Liver (tissue), 9 donors: ENCODE results near the gene SYNGR1. TPM values are rescaled to one million over a fixed set of nuclear protein-coding genes. Genes with fewer than 3 reads are reported as not detected.
A peak's percentile ranks its signal among the peaks of the same experiment; 100 is the strongest.

ENCODE experiments used
- DNase-seq: peaks from one replicate; pipeline ENCODE4 v3.0.0-alpha.2; 2017; ENCODE audit warnings: low spot score
- H3K27ac ChIP-seq, 2 donors: one replicate each; pipeline ENCODE4 v1.7.0; 2013; ENCODE audit warnings: inconsistent platforms in 2 of 2, low read length in 2 of 2, control low read depth in 1 of 2, low read depth in 1 of 2, mild to moderate bottlenecking in 1 of 2
- H3K27me3 ChIP-seq, 4 donors: one replicate each; pipeline versions ENCODE4 v1.6.1 to v1.7.0; 2013; ENCODE audit warnings: low read length in 3 of 4, inconsistent platforms in 1 of 4, mild to moderate bottlenecking in 1 of 4, moderate library complexity in 1 of 4; ENCODE audit not compliant: control insufficient read depth in 4 of 4, insufficient read depth in 4 of 4
- H3K36me3 ChIP-seq, 4 donors: one replicate each; pipeline versions ENCODE4 v1.6.1 to v1.7.0; 2013; ENCODE audit warnings: low read length in 3 of 4, mild to moderate bottlenecking in 3 of 4, low read depth in 1 of 4, moderate library complexity in 1 of 4; ENCODE audit not compliant: control insufficient read depth in 4 of 4, insufficient read depth in 3 of 4
- H3K4me1 ChIP-seq, 4 donors: one replicate each; pipeline versions ENCODE4 v1.6.1 to v1.7.0; 2013; ENCODE audit warnings: low read length in 3 of 4, mild to moderate bottlenecking in 3 of 4, moderate library complexity in 1 of 4; ENCODE audit not compliant: control insufficient read depth in 4 of 4, insufficient read depth in 4 of 4
- H3K4me3 ChIP-seq, 3 donors: one replicate each; pipeline versions ENCODE4 v1.6.1 to v1.7.0; 2013; ENCODE audit warnings: low read length in 3 of 3, control low read depth in 1 of 3, low read depth in 1 of 3, mild to moderate bottlenecking in 1 of 3
- H3K9ac ChIP-seq, 2 donors: one replicate each; pipeline ENCODE4 v1.7.0; 2013; ENCODE audit warnings: low read length in 2 of 2, mild to moderate bottlenecking in 2 of 2, moderate library complexity in 2 of 2, control low read depth in 1 of 2, low read depth in 1 of 2
- H3K9me3 ChIP-seq, 4 donors: one replicate each; pipeline versions ENCODE4 v1.6.1 to v1.7.0; 2013; ENCODE audit warnings: low read length in 3 of 4; ENCODE audit not compliant: control insufficient read depth in 4 of 4
- ATF3 ChIP-seq: IDR thresholded peaks from 2 replicates; pipeline ENCODE4 v1.6.1; 2016; ENCODE audit warnings: antibody characterized with exemption
- CTCF ChIP-seq: fragments of 150-350 bp; IDR thresholded peaks from 2 replicates; pipeline ENCODE4 v1.5.1; 2017; ENCODE audit warnings: improper control_type of control experiment, low read depth, low read length; ENCODE audit not compliant: missing input control
- EGR1 ChIP-seq, 2 donors: IDR thresholded peaks; 2 replicates each; pipeline ENCODE4 v1.6.1; 2016 to 2018; ENCODE audit warnings: antibody characterized with exemption in 2 of 2, low read depth in 2 of 2
- FOXA1 ChIP-seq: IDR thresholded peaks from 2 replicates; pipeline ENCODE4 v1.6.1; 2016; ENCODE audit warnings: antibody characterized with exemption
- FOXA2 ChIP-seq: IDR thresholded peaks from 2 replicates; pipeline ENCODE4 v1.6.1; 2016; ENCODE audit warnings: antibody characterized with exemption
- GABPA ChIP-seq, 2 donors: IDR thresholded peaks in 1 of 2; conservative IDR thresholded peaks in 1 of 2; 2 replicates each; pipeline ENCODE4 v1.6.1; 2016; ENCODE audit warnings: antibody characterized with exemption in 2 of 2, mild to moderate bottlenecking in 1 of 2, moderate library complexity in 1 of 2
- HNF4A ChIP-seq, 2 donors: conservative IDR thresholded peaks; 2 replicates each; pipeline ENCODE4 v1.6.1; 2016; ENCODE audit warnings: antibody characterized with exemption in 2 of 2, mild to moderate bottlenecking in 2 of 2
- HNF4G ChIP-seq: IDR thresholded peaks from 2 replicates; pipeline ENCODE4 v1.6.1; 2016; ENCODE audit warnings: antibody characterized with exemption
- JUND ChIP-seq, 2 donors: IDR thresholded peaks; 2 replicates each; pipeline ENCODE4 v1.6.1; 2016; ENCODE audit warnings: antibody characterized with exemption in 2 of 2
- MAX ChIP-seq: IDR thresholded peaks from 2 replicates; pipeline ENCODE4 v1.6.1; 2016; ENCODE audit warnings: antibody characterized with exemption
- NR2F2 ChIP-seq: IDR thresholded peaks from 2 replicates; pipeline ENCODE4 v1.6.1; 2016; ENCODE audit warnings: antibody characterized with exemption
- RAD21 ChIP-seq, 2 donors: IDR thresholded peaks; 2 replicates each; pipeline ENCODE4 v1.6.1; 2016; ENCODE audit warnings: antibody characterized with exemption in 2 of 2, mild to moderate bottlenecking in 2 of 2
- REST ChIP-seq: IDR thresholded peaks from 2 replicates; pipeline ENCODE4 v1.6.1; 2016; ENCODE audit warnings: antibody characterized with exemption, mild to moderate bottlenecking
- RXRA ChIP-seq, 2 donors: IDR thresholded peaks; 2 replicates each; pipeline ENCODE4 v1.6.1; 2017 to 2018; ENCODE audit warnings: antibody characterized with exemption in 2 of 2, mild to moderate bottlenecking in 1 of 2
- SP1 ChIP-seq: IDR thresholded peaks from 2 replicates; pipeline ENCODE4 v1.6.1; 2018; ENCODE audit warnings: antibody characterized with exemption, mild to moderate bottlenecking
- TAF1 ChIP-seq: conservative IDR thresholded peaks from 2 replicates; pipeline ENCODE4 v1.6.1; 2016; ENCODE audit warnings: antibody characterized with exemption, mild to moderate bottlenecking
- YY1 ChIP-seq: IDR thresholded peaks from 2 replicates; pipeline ENCODE4 v1.6.1; 2016; ENCODE audit warnings: antibody characterized with exemption, mild to moderate bottlenecking
- ZBTB33 ChIP-seq: IDR thresholded peaks from 2 replicates; pipeline ENCODE4 v1.6.1; 2016; ENCODE audit warnings: antibody characterized with exemption
- WGBS: extraction: QIAGEN DNeasy Blood & Tissue Kit; methylation state at CpG from one replicate; pipeline ENCODE4 v1.1.7; 2013; 5-methylcytosine and 5-hydroxymethylcytosine counted together
- polyA plus RNA-seq, 2 donors: library from polyadenylated mRNA; stranded (reverse) in 1 of 2; unstranded in 1 of 2; fragments of 200-250 nt in 1 of 2; fragments of >200 nt in 1 of 2; fragmentation: Nextera tagmentation in 1 of 2; extraction: Ambion mirVana in 1 of 2; gene quantifications; one replicate each; pipeline versions ENCODE4 v1.2.1 to v1.2.3, GENCODE V29; 2013 to 2015
- total RNA-seq, 2 donors: library from RNA; depleted of rRNA; stranded (reverse); fragments of >200 nt; gene quantifications; one replicate each; pipeline ENCODE4 v1.2.3, GENCODE V29; 2014
- donor health status: healthy.
- donor health status: healthy.
- donor health status: healthy.
- donor health status: healthy.
- donor health status: healthy.

Gene SYNGR1
- total and polyA plus RNA-seq, 4 donors, result 1.8 to 21.9 (median 5.2) TPM

- Histone ChIP-seq H3K4me3 (peak overlapping the region in 2 of 3 donors; percentile 46 to 79), H3K36me3 (no peaks in the 10 kb centered on the region), H3K9me3 (no peaks in the 10 kb centered on the region), H3K9ac (no peak overlapping the region), H3K27me3 (no peaks in the 10 kb centered on the region), H3K4me1 (peaks cover 0 to 4% (median 0%) of the 10 kb centered on the region in 4 donors), H3K27ac (no peak overlapping the region)
- peak; percentile 53 for DNase-seq
- WGBS, result 5% methylated on average over 57 of the region's 57 CpGs
- no peak for TF ChIP-seq JUND (IDR thresholded peaks at IDR 0.05)
- no peak for TF ChIP-seq ATF3
- no peak for TF ChIP-seq RXRA (IDR thresholded peaks at IDR 0.05)
- no peak for TF ChIP-seq REST
- no peak for TF ChIP-seq SP1
- no peak for TF ChIP-seq CTCF
- TF ChIP-seq HNF4A (conservative IDR thresholded peaks at IDR 0.05), result no peak
- TF ChIP-seq HNF4G, result no peak
- TF ChIP-seq MAX, result no peak
- no peak for TF ChIP-seq FOXA2
- TF ChIP-seq GABPA (IDR thresholded peaks at IDR 0.05 in 1 of 2, conservative IDR thresholded peaks at IDR 0.05 in 1 of 2), result no peak
- no peak for TF ChIP-seq EGR1 (IDR thresholded peaks at IDR 0.05; ENCODE audit: low read depth in 2 of 2)
- no peak for TF ChIP-seq YY1
- TF ChIP-seq FOXA1, result no peak
- no peak for TF ChIP-seq TAF1
- TF ChIP-seq NR2F2, result no peak
Observed at GRCh38 chr22:39349506-39349966, 255 bp upstream of the SYNGR1 start.

GRCh38 chr22:39350757-39351688 lies 1.2 kb downstream of the SYNGR1 start:
- DNase-seq, result no peak
- TF ChIP-seq ATF3, result no peak
- TF ChIP-seq FOXA1, result no peak
- TF ChIP-seq JUND (IDR thresholded peaks at IDR 0.05), result no peak
- TF ChIP-seq MAX, result no peak
- no peak for TF ChIP-seq RXRA (IDR thresholded peaks at IDR 0.05)
- no peak for TF ChIP-seq SP1
- no peak for TF ChIP-seq HNF4G
- no peak for TF ChIP-seq RAD21 (IDR thresholded peaks at IDR 0.05)
- no peak for TF ChIP-seq ZBTB33
- TF ChIP-seq NR2F2, result no peak
- TF ChIP-seq TAF1, result no peak
- TF ChIP-seq CTCF, result no peak
- no peak for TF ChIP-seq HNF4A (conservative IDR thresholded peaks at IDR 0.05)

More at GRCh38 chr22:39350757-39351688, 1.2 kb downstream of the SYNGR1 start:
- Histone ChIP-seq H3K9me3 (no peaks in the 10 kb centered on the region), H3K27ac (no peak overlapping the region), H3K36me3 (no peaks in the 10 kb centered on the region), H3K4me3 (peak overlapping the region in 1 of 3 donors; percentile 79), H3K4me1 (peaks cover 0 to 4% (median 0%) of the 10 kb centered on the region in 4 donors), H3K9ac (no peak overlapping the region), H3K27me3 (no peaks in the 10 kb centered on the region)
- WGBS, result 81% methylated on average over 14 of the region's 14 CpGs
